B cell (primary cell): ENCODE data around the gene ETNPPL.

Source experiments
- CTCF ChIP-seq: fragments of 200-600 bp; IDR thresholded peaks from one replicate; pipeline ENCODE4 v1.8.0; 2022; ENCODE audit warnings: antibody characterized with exemption, mild to moderate bottlenecking
- EZH2 ChIP-seq: IDR thresholded peaks from 2 replicates; pipeline ENCODE4 v1.6.1; 2012; ENCODE audit warnings: borderline replicate concordance, low read depth, mild to moderate bottlenecking, moderate library complexity, low read length; ENCODE audit not compliant: insufficient read depth, poor library complexity, severe bottlenecking

DNA sequence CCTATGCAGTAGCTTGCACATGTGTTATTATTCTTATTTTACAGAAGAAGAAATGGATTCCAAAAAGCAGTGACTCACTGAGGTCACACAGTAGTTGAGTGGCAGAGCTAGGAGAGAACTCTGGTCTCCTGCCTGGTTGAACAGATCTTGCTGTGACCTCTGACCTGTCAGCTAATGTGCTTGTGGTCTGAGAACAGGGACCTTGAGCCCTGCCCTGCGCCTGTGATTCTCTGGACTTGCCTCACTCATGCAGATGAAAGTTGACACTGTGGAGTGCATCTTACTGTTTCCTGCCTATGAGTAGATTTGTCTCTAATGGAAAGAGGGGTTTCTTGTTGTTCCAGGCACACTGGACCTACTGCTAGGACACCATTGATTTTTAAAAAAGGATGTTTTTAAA lies 32.3 kb downstream of the ETNPPL start:
- TF ChIP-seq CTCF, result no peak
- no peak for TF ChIP-seq EZH2
